Mammary epithelial cell (primary cell): ENCODE data around the gene KCNT1.

Experiments used
- EZH2 ChIP-seq: IDR thresholded peaks from 2 replicates; pipeline ENCODE4 v1.6.1; 2012; ENCODE audit warnings: low read length, inconsistent platforms, borderline replicate concordance
- TF ChIP-seq, protein P1 (sequence below), 2 donors: IDR thresholded peaks in 1 of 2; conservative IDR thresholded peaks in 1 of 2; 2 replicates each; pipeline ENCODE4 v1.5.1; 2011 to 2012; ENCODE audit warnings: inconsistent platforms in 2 of 2, low read length in 2 of 2, mild to moderate bottlenecking in 2 of 2, control low read depth in 1 of 2, low read depth in 1 of 2; ENCODE audit not compliant: insufficient read depth in 1 of 2; ENCODE audit errors: extremely low read depth in 1 of 2

DNA sequence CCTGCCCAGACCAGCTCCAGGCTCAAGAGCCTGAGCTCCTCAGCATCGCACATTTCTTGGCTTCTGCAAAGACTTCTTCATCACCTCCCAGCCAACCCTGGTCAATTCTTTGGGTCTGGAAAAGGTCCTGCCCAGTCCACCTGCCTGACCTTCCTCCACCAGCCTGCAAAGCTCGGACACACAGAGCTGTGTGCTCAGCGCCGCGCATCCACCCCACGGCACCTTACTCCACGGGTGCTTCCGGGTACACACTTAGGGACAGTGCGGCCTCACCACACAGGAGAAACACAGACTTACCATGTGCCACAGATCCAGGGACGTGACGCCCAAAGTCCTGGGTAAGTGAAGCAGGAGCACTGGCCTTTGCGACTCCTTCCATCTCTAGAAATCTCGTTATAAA lies 97.3 kb downstream of the KCNT1 start:
- TF ChIP-seq, protein P1, sequence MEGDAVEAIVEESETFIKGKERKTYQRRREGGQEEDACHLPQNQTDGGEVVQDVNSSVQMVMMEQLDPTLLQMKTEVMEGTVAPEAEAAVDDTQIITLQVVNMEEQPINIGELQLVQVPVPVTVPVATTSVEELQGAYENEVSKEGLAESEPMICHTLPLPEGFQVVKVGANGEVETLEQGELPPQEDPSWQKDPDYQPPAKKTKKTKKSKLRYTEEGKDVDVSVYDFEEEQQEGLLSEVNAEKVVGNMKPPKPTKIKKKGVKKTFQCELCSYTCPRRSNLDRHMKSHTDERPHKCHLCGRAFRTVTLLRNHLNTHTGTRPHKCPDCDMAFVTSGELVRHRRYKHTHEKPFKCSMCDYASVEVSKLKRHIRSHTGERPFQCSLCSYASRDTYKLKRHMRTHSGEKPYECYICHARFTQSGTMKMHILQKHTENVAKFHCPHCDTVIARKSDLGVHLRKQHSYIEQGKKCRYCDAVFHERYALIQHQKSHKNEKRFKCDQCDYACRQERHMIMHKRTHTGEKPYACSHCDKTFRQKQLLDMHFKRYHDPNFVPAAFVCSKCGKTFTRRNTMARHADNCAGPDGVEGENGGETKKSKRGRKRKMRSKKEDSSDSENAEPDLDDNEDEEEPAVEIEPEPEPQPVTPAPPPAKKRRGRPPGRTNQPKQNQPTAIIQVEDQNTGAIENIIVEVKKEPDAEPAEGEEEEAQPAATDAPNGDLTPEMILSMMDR (conservative IDR thresholded peaks at IDR 0.05 in 1 of 2, IDR thresholded peaks at IDR 0.05 in 1 of 2; ENCODE audit: extremely low read depth in 1 of 2, insufficient read depth in 1 of 2, low read depth in 1 of 2, low read length in 2 of 2): no peak
- TF ChIP-seq EZH2: no peak
